SK-N-SH (cell line): ENCODE measurements around the gene TCP10L. TPM values are rescaled to one million over a fixed set of nuclear protein-coding genes. Genes with fewer than 3 reads are reported as not detected.

Experiments used
- CTCF ChIA-PET: fragments of 300-600, 350-600 bp; formaldehyde crosslinking; extraction: SDS; loops from one replicate; lab custom pipeline; 2021; lab: Yijun Ruan, JAX
- POLR2A ChIA-PET: fragments of 350-600 bp; sonication (Branson Sonifier 250); formaldehyde crosslinking; extraction: SDS; loops from one replicate; lab custom pipeline; 2020; ENCODE audit warnings: antibody characterized with exemption, inconsistent platforms; lab: Yijun Ruan, JAX
- DNase-seq: peaks from one replicate; pipeline ENCODE4 v3.0.0; 2012
- H2AFZ ChIP-seq: fragments of 200-600 bp; sonication (generic); 2 replicates; pipeline ENCODE4 v1.8.1; 2016; ENCODE audit warnings: antibody characterized with exemption, mild to moderate bottlenecking, low read depth
- H3F3A ChIP-seq: fragments of 200-600 bp; sonication (generic); replicated peaks from 2 replicates; pipeline ENCODE3; 2016; ENCODE audit warnings: antibody characterized with exemption, mild to moderate bottlenecking; ENCODE audit not compliant: insufficient read depth
- H3K27ac ChIP-seq, 2 experiments: fragments of 200-500 bp in 1 of 2; fragments of 200-600 bp in 1 of 2; sonication (Bioruptor generic) in 1 of 2; sonication (generic), shearing (Covaris generic) in 1 of 2; 2 replicates each; pipeline versions ENCODE4 v1.5.1 to v1.6.1; 2014 to 2016; ENCODE audit warnings: low read depth in 2 of 2, inconsistent platforms in 1 of 2, low read length in 1 of 2, mild to moderate bottlenecking in 1 of 2, mixed read lengths in 1 of 2
- H3K27me3 ChIP-seq: fragments of 200-600 bp; sonication (generic), shearing (Covaris generic); 2 replicates; pipeline ENCODE4 v1.6.1; 2016; ENCODE audit warnings: mixed run types; ENCODE audit not compliant: insufficient read depth
- H3K36me3 ChIP-seq, 2 experiments: fragments of 200-500 bp in 1 of 2; fragments of 200-600 bp in 1 of 2; sonication (Bioruptor generic) in 1 of 2; sonication (generic) in 1 of 2; replicated peaks in 1 of 2; 2 replicates each; pipeline versions ENCODE3 to v1.5.1; 2014 to 2016; ENCODE audit warnings: low read length in 1 of 2, mild to moderate bottlenecking in 1 of 2; ENCODE audit not compliant: insufficient read depth in 2 of 2, control insufficient read depth in 1 of 2
- H3K4me1 ChIP-seq, 2 experiments: fragments of 200-500 bp in 1 of 2; fragments of 200-600 bp in 1 of 2; sonication (Bioruptor generic) in 1 of 2; sonication (generic), shearing (Covaris generic) in 1 of 2; 2 replicates each; pipeline versions ENCODE4 v1.5.1 to v1.6.1; 2014 to 2016; ENCODE audit warnings: low read depth in 1 of 2, low read length in 1 of 2, mixed run types in 1 of 2; ENCODE audit not compliant: insufficient read depth in 2 of 2, control insufficient read depth in 1 of 2
- H3K4me2 ChIP-seq: fragments of 200-600 bp; sonication (generic), shearing (Covaris generic); 2 replicates; pipeline ENCODE4 v1.6.1; 2017; ENCODE audit warnings: mixed run types
- H3K4me3 ChIP-seq, 2 experiments: fragments of 200-500 bp in 1 of 2; fragments of 200-600 bp in 1 of 2; sonication (Bioruptor generic) in 1 of 2; sonication (generic), shearing (Covaris generic) in 1 of 2; 2 replicates each; pipeline versions ENCODE4 v1.5.1 to v1.8.1; 2014 to 2016; ENCODE audit warnings: low read depth in 2 of 2, inconsistent platforms in 1 of 2, low read length in 1 of 2, mild to moderate bottlenecking in 1 of 2, mixed read lengths in 1 of 2, moderate library complexity in 1 of 2
- H3K79me2 ChIP-seq: fragments of 200-600 bp; sonication (generic); 2 replicates; pipeline ENCODE4 v1.8.1; 2017; ENCODE audit warnings: mild to moderate bottlenecking; ENCODE audit not compliant: insufficient read depth
- H3K9ac ChIP-seq: fragments of 200-600 bp; sonication (generic); 2 replicates; pipeline ENCODE4 v1.6.1; 2017; ENCODE audit warnings: mixed run types
- H3K9me2 ChIP-seq: fragments of 200-600 bp; sonication (generic); 2 replicates; pipeline ENCODE4 v1.6.1; 2017; ENCODE audit warnings: mixed run types
- H3K9me3 ChIP-seq: fragments of 200-600 bp; sonication (generic); 2 replicates; pipeline ENCODE4 v1.6.1; 2017; ENCODE audit warnings: mixed run types, mild to moderate bottlenecking, moderate library complexity
- H4K20me1 ChIP-seq: fragments of 200-600 bp; sonication (generic); 2 replicates; pipeline ENCODE4 v1.6.1; 2017; ENCODE audit warnings: mild to moderate bottlenecking, mixed run types; ENCODE audit not compliant: insufficient read depth
- CTCF ChIP-seq: fragments of 200-600 bp; sonication (generic); IDR thresholded peaks from 2 replicates; pipeline ENCODE4 v1.6.1; 2017; ENCODE audit warnings: antibody characterized with exemption, mild to moderate bottlenecking, moderate library complexity
- ELF1 ChIP-seq: IDR thresholded peaks from 2 replicates; pipeline ENCODE4 v1.4.0; 2012
- EZH2phosphoT487 ChIP-seq: fragments of 200-600 bp; sonication (generic); IDR thresholded peaks from 2 replicates; pipeline ENCODE4 v1.6.1; 2017; ENCODE audit warnings: low read depth, mixed run types, mild to moderate bottlenecking, antibody characterized with exemption, moderate library complexity, borderline replicate concordance
- FOSL2 ChIP-seq: IDR thresholded peaks from 2 replicates; pipeline ENCODE4 v1.4.0; 2012; ENCODE audit warnings: low read depth, mild to moderate bottlenecking, moderate library complexity, borderline replicate concordance
- FOXJ3 ChIP-seq: sonication (generic); formaldehyde crosslinking; IDR thresholded peaks from 2 replicates; pipeline ENCODE4 v1.5.1; 2020; ENCODE audit warnings: mild to moderate bottlenecking, missing genetic modification reagents
- GABPA ChIP-seq: IDR thresholded peaks from 2 replicates; pipeline ENCODE4 v1.4.0; 2012; ENCODE audit warnings: low read depth, mild to moderate bottlenecking
- GATA2 ChIP-seq: sonication (generic); formaldehyde crosslinking; IDR thresholded peaks from 2 replicates; pipeline ENCODE4 v1.5.0; 2020; ENCODE audit warnings: mild to moderate bottlenecking, missing genetic modification reagents
- NFIC ChIP-seq: IDR thresholded peaks from 2 replicates; pipeline ENCODE4 v1.4.0; 2012; ENCODE audit warnings: borderline replicate concordance
- NRF1 ChIP-seq: IDR thresholded peaks from 2 replicates; pipeline ENCODE4 v1.6.1; 2012; ENCODE audit warnings: low read depth, mild to moderate bottlenecking, low read length
- POLR2AphosphoS5 ChIP-seq: IDR thresholded peaks from 2 replicates; pipeline ENCODE4 v1.6.1; 2012; ENCODE audit warnings: low read depth, low read length
- RAD21 ChIP-seq: IDR thresholded peaks from 2 replicates; pipeline ENCODE4 v1.6.1; 2012; ENCODE audit warnings: mild to moderate bottlenecking, low read length
- RFX5 ChIP-seq: IDR thresholded peaks from 2 replicates; pipeline ENCODE4 v1.6.1; 2012; ENCODE audit warnings: mild to moderate bottlenecking, improper control_type of control experiment, low read length
- SMC3 ChIP-seq: IDR thresholded peaks from 2 replicates; pipeline ENCODE4 v1.6.1; 2012; ENCODE audit warnings: low read depth, low read length, improper control_type of control experiment
- TAF1 ChIP-seq: IDR thresholded peaks from 2 replicates; pipeline ENCODE4 v1.6.1; 2012; ENCODE audit warnings: low read depth, mild to moderate bottlenecking, low read length, moderate library complexity, borderline replicate concordance
- TEAD4 ChIP-seq: IDR thresholded peaks from 2 replicates; pipeline ENCODE4 v1.4.0; 2012; ENCODE audit warnings: mild to moderate bottlenecking, borderline replicate concordance; ENCODE audit not compliant: insufficient read depth
- USF1 ChIP-seq: IDR thresholded peaks from 2 replicates; pipeline ENCODE4 v1.4.0; 2012; ENCODE audit warnings: low read depth, borderline replicate concordance
- YY1 ChIP-seq: IDR thresholded peaks from 2 replicates; pipeline ENCODE4 v1.4.0; 2012; ENCODE audit warnings: low read depth, mild to moderate bottlenecking
- WGBS: methylation state at CpG from one replicate; pipeline ENCODE4 v1.1.6; 2017; ENCODE audit warnings: low lambda C conversion rate; 5-methylcytosine and 5-hydroxymethylcytosine counted together
- polyA plus RNA-seq, 3 experiments: library from polyadenylated mRNA; depleted of rRNA; stranded (reverse); fragments of >200 nt; gene quantifications; 2 replicates each; pipeline ENCODE4 v1.2.3, GENCODE V29; 2012

TCP10L gene
- polyA plus RNA-seq, 1 of the 3 experiments (the other 2 are of a cell fraction) = 0.33 TPM

- Histone ChIP-seq H3K4me2 (no peak overlapping the region), H3K4me3 (no peak overlapping the region), H3K27ac (no peak overlapping the region), H3K27me3 (no peaks in the 10 kb centered on the region), H3F3A (peaks cover 3% of the 10 kb centered on the region), H3K36me3 (no peaks in the 10 kb centered on the region)
- CTCF ChIA-PET = interaction anchor here (1.0 to 1.4 kb wide), 2 partner anchors 24 to 174 kb away, joined by 3 to 4 read pairs; no protein-coding TSS in a partner anchor
- no peak for DNase-seq
- POLR2A ChIA-PET = no interaction called here
- TF ChIP-seq ELF1 (no peak), USF1 (no peak), CTCF (no peak), TAF1 (no peak), EZH2phosphoT487 (no peak), NRF1 (no peak), TEAD4 (no peak), GABPA (no peak), POLR2AphosphoS5 (no peak)
- TF ChIP-seq, all 33 proteins: peak for 0
- Histone ChIP-seq H2AFZ (no peak overlapping the region), H3K4me1 (no peaks in the 10 kb centered on the region; a peak in 1 of 4 replicates), H3K9me2 (no peaks in the 10 kb centered on the region), H3K9me3 (peaks cover 3% of the 10 kb centered on the region; the same call in 1 of the 2 replicates), H3K9ac (no peak overlapping the region), H3K79me2 (no peaks in the 10 kb centered on the region), H4K20me1 (no peaks in the 10 kb centered on the region)
- WGBS = 88% methylated on average over 23 of the region's 26 CpGs
Measured at GRCh38 chr21:32574946-32575925, 10.1 kb downstream of the TCP10L start.

- H3F3A ChIP-seq = peaks cover 9% of the 10 kb centered on the region
- H3K9ac ChIP-seq = no peak overlapping the region
- no peak for TF ChIP-seq FOXJ3 (CRISPR knock-in tag)
- TF ChIP-seq FOSL2 = no peak
- TF ChIP-seq NFIC = no peak
- TF ChIP-seq RAD21 = no peak
- TF ChIP-seq TAF1 = no peak
- TF ChIP-seq GATA2 (CRISPR knock-in tag) = no peak
- no peak for TF ChIP-seq RFX5
- TF ChIP-seq YY1 = no peak
- no peak for TF ChIP-seq SMC3
- no peaks in the 10 kb centered on the region for H3K9me2 ChIP-seq
- H2AFZ ChIP-seq = no peak overlapping the region
- peaks cover 0 to 6% of the 10 kb centered on the region in 2 experiments; a peak in 3 of 4 replicates for H3K4me1 ChIP-seq
- no peak overlapping the region for H3K4me3 ChIP-seq
- no peaks in the 10 kb centered on the region for H3K36me3 ChIP-seq
- CTCF ChIA-PET = interaction anchor here (1.2 to 5.0 kb wide), 3 partner anchors 27 to 170 kb away, joined by 3 to 39 read pairs (median 4); no protein-coding TSS in a partner anchor
- H3K27me3 ChIP-seq = no peaks in the 10 kb centered on the region
- no peaks in the 10 kb centered on the region for H3K79me2 ChIP-seq
- H3K4me2 ChIP-seq = no peak overlapping the region
- no peaks in the 10 kb centered on the region for H4K20me1 ChIP-seq
- POLR2A ChIA-PET = interaction anchor here (0.6 kb wide), 1 partner anchor 124 kb away, joined by 3 read pairs; no protein-coding TSS in a partner anchor
- DNase-seq = no peak
- H3K9me3 ChIP-seq = peaks cover 3% of the 10 kb centered on the region; the same call in 1 of the 2 replicates
- H3K27ac ChIP-seq = no peak overlapping the region
- 78% methylated on average over 14 of the region's 25 CpGs for WGBS
Measured at GRCh38 chr21:32572574-32573420, 12.5 kb downstream of the TCP10L start.
